Ovary (tissue), 9 donors: Measurements from ENCODE around the gene CDHR3. TPM values are rescaled to one million over a fixed set of nuclear protein-coding genes. Genes with fewer than 3 reads are reported as not detected.

Experiments used
- DNase-seq, 5 donors: peaks; one replicate each; pipeline ENCODE4 v3.0.0-alpha.2; 2019 to 2020
- H3K27ac ChIP-seq, 2 donors: fragments of 200-600 bp; one replicate each; pipeline versions ENCODE4 v1.5.1 to v1.8.0; 2019 to 2022
- H3K27me3 ChIP-seq: fragments of 200-600 bp; one replicate; pipeline ENCODE4 v1.8.0; 2022
- H3K36me3 ChIP-seq: fragments of 200-600 bp; sonication (generic); one replicate; pipeline ENCODE4 v1.5.1; 2019
- H3K4me1 ChIP-seq: one replicate; pipeline ENCODE4 v1.8.1; 2013; ENCODE audit warnings: mild to moderate bottlenecking, moderate library complexity; ENCODE audit not compliant: insufficient read depth
- H3K4me3 ChIP-seq: fragments of 200-600 bp; sonication (generic); one replicate; pipeline ENCODE4 v1.5.1; 2017
- H3K9me3 ChIP-seq, 2 donors: fragments of 200-600 bp in 1 of 2; sonication (generic) in 1 of 2; one replicate each; pipeline versions ENCODE4 v1.5.1 to v1.8.1; 2013 to 2019; ENCODE audit warnings: mild to moderate bottlenecking in 1 of 2, moderate library complexity in 1 of 2
- EP300 ChIP-seq: sonication (generic); formaldehyde crosslinking; IDR thresholded peaks from one replicate; pipeline ENCODE4 v1.6.1; 2017; ENCODE audit warnings: antibody characterized with exemption
- POLR2A ChIP-seq: fragments of 450-650 bp; IDR thresholded peaks from one replicate; pipeline ENCODE4 v1.6.1; 2017; ENCODE audit warnings: antibody characterized with exemption, mild to moderate bottlenecking, moderate library complexity
- WGBS, 3 donors: extraction: QIAGEN DNeasy Blood & Tissue Kit in 1 of 3; methylation state at CpG; one replicate each; pipeline versions ENCODE4 v1.1.5 to v1.1.7; 2013 to 2017; 5-methylcytosine and 5-hydroxymethylcytosine counted together
- intact Hi-C, 4 donors: fragments of 100-400 bp; cut with DNase I; formaldehyde crosslinking; loops; one replicate each; pipeline versions ENCODE4 v1.11.0 to v1.15.1; 2022 to 2023
- polyA plus RNA-seq, 2 donors: library from polyadenylated mRNA; stranded (reverse); fragments of 200-250 nt in 1 of 2; fragments of 350-450 nt in 1 of 2; fragmentation: Illumina TruSeq in 1 of 2; extraction: RNeasy Lipid Tissue Mini Kit (QIAGEN cat#74804) in 1 of 2; gene quantifications; one replicate each; pipeline ENCODE4 v1.2.3, GENCODE V29; 2013 to 2014
- total RNA-seq, 7 donors: library from RNA; depleted of rRNA in 2 of 7; stranded (reverse); fragments of >200 nt in 2 of 7; fragmentation: NEBNext Ultra II Directional in 3 of 7; extraction: Animal tissue kit (Norgen Biotek cat#: 25700) in 3 of 7; gene quantifications; one replicate each; pipeline versions ENCODE4 v1.1.0 to v1.2.4, GENCODE V29; 2016 to 2023
- TF ChIP-seq, protein P1 (sequence below), 3 donors: fragments of 450-650 bp in 2 of 3; fragments of 200-600 bp in 1 of 3; IDR thresholded peaks; one replicate each; pipeline versions ENCODE4 v1.5.1 to v1.8.0; 2016 to 2022; ENCODE audit warnings: antibody characterized with exemption in 3 of 3, mild to moderate bottlenecking in 1 of 3
- donor health status: DM: no; HTN: no; CAD: no; lungs with moderate emphysema.
- donor health status: DM: no; HTN: no; CAD: no.
- donor health status: Bipolar disorder and iron deficiency.
- donor health status: DM: yes; HTN: yes; CAD: no.
- donor health status: DM: no; HTN: no; CAD: no.
- donor health status: DM: yes; HTN: yes; CAD: no.

Gene CDHR3
- total and polyA plus RNA-seq, 9 donors, result 1.8 to 76.4 (median 8.6) TPM

DNA sequence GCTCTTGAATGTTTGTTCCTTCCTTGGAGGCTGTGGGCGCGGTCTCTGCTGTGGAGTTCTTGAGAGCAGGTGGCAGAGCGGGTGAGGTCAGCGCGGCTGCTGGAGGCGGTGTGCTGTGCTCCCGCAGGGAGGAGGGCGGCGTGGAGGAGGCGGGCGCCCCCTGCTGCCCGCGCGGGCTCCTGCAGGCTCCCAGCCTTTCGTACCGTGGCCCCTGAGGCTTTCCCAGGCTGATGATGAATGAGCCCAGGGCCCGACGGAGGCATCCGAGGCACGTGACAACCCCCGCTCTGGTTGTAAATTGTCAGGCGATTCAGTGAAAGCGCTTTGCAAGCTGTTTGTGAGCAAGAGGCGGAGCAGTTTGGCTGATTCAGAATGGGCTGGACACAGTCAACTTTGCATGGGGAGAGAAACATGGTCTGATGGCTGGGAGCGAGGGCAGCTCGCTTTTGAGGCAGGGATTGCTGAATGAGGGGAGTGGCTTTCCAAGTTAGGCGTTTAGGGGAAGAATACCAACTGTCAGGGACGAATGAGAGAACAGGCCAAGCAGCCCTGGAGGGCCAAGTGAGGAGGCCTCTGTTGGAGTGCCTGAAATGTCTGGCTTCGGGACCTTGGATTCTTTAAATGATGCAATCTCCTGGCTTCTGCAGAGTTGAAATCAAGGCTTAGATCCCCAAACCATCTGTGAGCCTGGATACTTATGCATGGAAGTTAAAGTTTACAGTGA, 46.6 kb downstream of the CDHR3 start:
- Histone ChIP-seq H3K4me3 (no peak overlapping the region), H3K27ac (no peak overlapping the region), H3K4me1 (peaks cover 1% of the 10 kb centered on the region), H3K36me3 (no peaks in the 10 kb centered on the region), H3K9me3 (no peaks in the 10 kb centered on the region), H3K27me3 (no peaks in the 10 kb centered on the region)
- DNase-seq, result peak; percentile 61 to 76 (median 73)
- 4 to 6% (median 5%) methylated on average over 25 to 29 of the region's 29 CpGs for WGBS, 3 donors
- intact Hi-C loops, result no loop called here
- TF ChIP-seq EP300 (no peak), POLR2A (no peak)
- TF ChIP-seq, protein P1, sequence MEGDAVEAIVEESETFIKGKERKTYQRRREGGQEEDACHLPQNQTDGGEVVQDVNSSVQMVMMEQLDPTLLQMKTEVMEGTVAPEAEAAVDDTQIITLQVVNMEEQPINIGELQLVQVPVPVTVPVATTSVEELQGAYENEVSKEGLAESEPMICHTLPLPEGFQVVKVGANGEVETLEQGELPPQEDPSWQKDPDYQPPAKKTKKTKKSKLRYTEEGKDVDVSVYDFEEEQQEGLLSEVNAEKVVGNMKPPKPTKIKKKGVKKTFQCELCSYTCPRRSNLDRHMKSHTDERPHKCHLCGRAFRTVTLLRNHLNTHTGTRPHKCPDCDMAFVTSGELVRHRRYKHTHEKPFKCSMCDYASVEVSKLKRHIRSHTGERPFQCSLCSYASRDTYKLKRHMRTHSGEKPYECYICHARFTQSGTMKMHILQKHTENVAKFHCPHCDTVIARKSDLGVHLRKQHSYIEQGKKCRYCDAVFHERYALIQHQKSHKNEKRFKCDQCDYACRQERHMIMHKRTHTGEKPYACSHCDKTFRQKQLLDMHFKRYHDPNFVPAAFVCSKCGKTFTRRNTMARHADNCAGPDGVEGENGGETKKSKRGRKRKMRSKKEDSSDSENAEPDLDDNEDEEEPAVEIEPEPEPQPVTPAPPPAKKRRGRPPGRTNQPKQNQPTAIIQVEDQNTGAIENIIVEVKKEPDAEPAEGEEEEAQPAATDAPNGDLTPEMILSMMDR (IDR thresholded peaks at IDR 0.05), result peak; percentile 53 to 68 (median 56)

DNA sequence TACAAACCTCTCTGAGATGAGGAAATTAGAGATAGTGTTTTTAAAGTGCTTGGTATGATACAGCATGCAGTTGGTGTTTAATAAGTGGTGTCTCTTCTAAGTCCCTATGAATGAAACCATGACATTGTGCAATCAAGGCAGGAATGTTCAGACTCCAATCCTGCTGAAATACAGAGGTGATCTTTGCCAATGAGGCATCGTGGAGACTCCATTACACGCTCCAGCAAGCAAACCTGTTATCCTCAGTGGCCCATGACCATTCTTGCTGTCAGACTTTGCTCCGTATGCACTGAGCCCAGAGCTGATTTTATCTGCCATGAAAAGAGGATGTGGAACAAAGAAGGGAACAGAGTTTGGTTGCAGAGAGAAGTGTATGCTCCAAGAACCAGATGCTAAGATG, 47.3 kb downstream of the CDHR3 start:
- Histone ChIP-seq H3K9me3 (no peaks in the 10 kb centered on the region), H3K27ac (no peak overlapping the region), H3K4me1 (peaks cover 1% of the 10 kb centered on the region), H3K36me3 (no peaks in the 10 kb centered on the region), H3K4me3 (no peak overlapping the region), H3K27me3 (no peaks in the 10 kb centered on the region)
- intact Hi-C loops, result no loop called here
- DNase-seq, result no peak
- WGBS, 3 donors, result 81 to 91% (median 87%) methylated on average over 3 of the region's 3 CpGs
- TF ChIP-seq, protein P1 (IDR thresholded peaks at IDR 0.05), result no peak
- no peak for TF ChIP-seq EP300
- no peak for TF ChIP-seq POLR2A

DNA sequence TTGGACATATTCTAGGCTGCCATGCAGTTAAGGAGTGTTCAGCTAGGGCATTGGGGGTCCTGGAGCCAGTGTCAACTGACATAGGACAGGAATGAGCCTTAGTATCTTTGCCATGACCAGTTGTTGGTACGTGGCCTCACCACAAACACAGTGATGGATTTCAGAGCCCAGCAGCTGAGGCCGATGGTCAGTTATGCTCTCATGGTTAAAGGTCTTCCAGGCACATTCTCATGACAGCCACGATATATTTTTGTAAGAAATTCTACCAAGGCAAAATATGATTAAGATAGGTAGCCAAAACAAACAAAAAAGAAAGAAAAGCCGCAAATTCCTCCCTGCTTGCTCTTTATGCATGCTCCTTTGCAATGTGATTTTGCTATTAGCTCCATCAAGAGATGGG, 47.8 kb downstream of the CDHR3 start:
- no peaks in the 10 kb centered on the region for H3K27me3 ChIP-seq
- no peak overlapping the region for H3K4me3 ChIP-seq
- no peak overlapping the region for H3K27ac ChIP-seq
- WGBS, 3 donors, result 57 to 77% (median 70%) methylated on average over 4 of the region's 4 CpGs
- H3K36me3 ChIP-seq, result no peaks in the 10 kb centered on the region
- no peaks in the 10 kb centered on the region for H3K9me3 ChIP-seq
- intact Hi-C loops, result no loop called here
- no peak for TF ChIP-seq EP300
- no peak for TF ChIP-seq POLR2A
- peaks cover 2% of the 10 kb centered on the region for H3K4me1 ChIP-seq
- no peak for DNase-seq

DNA sequence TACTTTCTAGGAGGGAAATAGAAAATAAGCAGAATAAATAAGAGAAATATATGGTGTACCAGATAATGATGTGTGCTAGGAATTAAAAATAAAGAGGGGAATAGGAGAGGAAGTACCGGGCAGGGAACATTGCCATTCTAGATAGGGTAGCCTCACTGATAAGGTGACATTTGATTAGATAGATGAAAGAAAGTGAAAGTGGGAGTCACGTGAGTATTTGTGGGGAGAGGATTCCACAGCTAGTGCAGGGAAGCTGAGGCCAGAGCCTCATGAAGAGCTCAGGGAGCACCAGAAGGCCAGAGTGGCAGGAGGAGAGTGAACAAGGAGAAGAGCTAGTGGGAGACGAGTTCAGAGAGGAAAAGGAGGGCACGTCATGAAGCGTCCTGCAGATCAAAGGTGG, 49.1 kb downstream of the CDHR3 start:
- TF ChIP-seq, protein P1 (IDR thresholded peaks at IDR 0.05), result no peak
- TF ChIP-seq EP300 (no peak), POLR2A (no peak)
- Histone ChIP-seq H3K27me3 (no peaks in the 10 kb centered on the region), H3K4me1 (peaks cover 3% of the 10 kb centered on the region), H3K36me3 (no peaks in the 10 kb centered on the region), H3K9me3 (no peaks in the 10 kb centered on the region), H3K27ac (no peak overlapping the region), H3K4me3 (no peak overlapping the region)
- intact Hi-C loops, result no loop called here
- 88 to 92% (median 90%) methylated on average over 5 of the region's 5 CpGs for WGBS, 3 donors
- no peak for DNase-seq

DNA sequence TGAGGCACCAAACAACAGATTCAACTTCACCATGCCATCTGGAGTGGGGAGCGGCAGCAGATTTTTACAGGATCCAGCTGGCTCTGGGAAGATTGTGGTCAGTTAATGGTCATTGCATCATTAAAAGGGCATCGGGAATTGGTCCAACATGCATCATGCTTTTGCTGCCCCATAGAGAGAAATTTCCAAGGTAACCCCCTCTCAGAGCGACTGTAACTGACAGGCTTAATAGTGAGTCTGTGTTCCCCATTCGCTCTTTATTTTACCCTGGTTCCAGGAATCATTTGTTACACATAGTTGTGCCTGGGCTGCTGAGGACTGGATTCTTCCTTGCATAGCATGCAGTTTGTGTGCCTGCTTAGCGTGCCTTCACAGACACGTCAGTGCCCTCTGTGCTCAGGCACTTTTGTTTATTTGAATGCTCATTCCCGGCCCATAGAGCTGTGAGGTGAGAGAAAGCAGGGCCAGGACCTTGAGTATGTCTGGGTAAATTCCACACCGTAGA, 49.9 kb downstream of the CDHR3 start:
- intact Hi-C loops, result no loop called here
- H3K27ac ChIP-seq, result no peak overlapping the region
- no peak for DNase-seq
- H3K4me3 ChIP-seq, result no peak overlapping the region
- no peaks in the 10 kb centered on the region for H3K36me3 ChIP-seq
- WGBS, 3 donors, result 77 to 78% (median 77%) methylated on average over 8 of the region's 8 CpGs
- H3K9me3 ChIP-seq, result no peaks in the 10 kb centered on the region
- TF ChIP-seq, protein P1 (IDR thresholded peaks at IDR 0.05), result no peak
- no peak for TF ChIP-seq EP300
- no peak for TF ChIP-seq POLR2A
- no peaks in the 10 kb centered on the region for H3K27me3 ChIP-seq
- H3K4me1 ChIP-seq, result peaks cover 3% of the 10 kb centered on the region
